Loucy (cell line): ENCODE data around the gene DAD1.

ENCODE experiments used
- EZH2phosphoT487 ChIP-seq: fragments of 200-600 bp; IDR thresholded peaks from 2 replicates; pipeline ENCODE4 v1.6.1; 2018; ENCODE audit warnings: antibody characterized with exemption, mild to moderate bottlenecking, moderate library complexity, borderline replicate concordance
- TF ChIP-seq, protein P1 (sequence below): fragments of 200-600 bp; sonication (generic); conservative IDR thresholded peaks from 2 replicates; pipeline ENCODE4 v1.5.1; 2014; ENCODE audit warnings: mild to moderate bottlenecking, antibody characterized with exemption, low read length

GRCh38 chr14:22593601-22594000 lies 4.6 kb upstream of the DAD1 start:
- TF ChIP-seq, protein P1, sequence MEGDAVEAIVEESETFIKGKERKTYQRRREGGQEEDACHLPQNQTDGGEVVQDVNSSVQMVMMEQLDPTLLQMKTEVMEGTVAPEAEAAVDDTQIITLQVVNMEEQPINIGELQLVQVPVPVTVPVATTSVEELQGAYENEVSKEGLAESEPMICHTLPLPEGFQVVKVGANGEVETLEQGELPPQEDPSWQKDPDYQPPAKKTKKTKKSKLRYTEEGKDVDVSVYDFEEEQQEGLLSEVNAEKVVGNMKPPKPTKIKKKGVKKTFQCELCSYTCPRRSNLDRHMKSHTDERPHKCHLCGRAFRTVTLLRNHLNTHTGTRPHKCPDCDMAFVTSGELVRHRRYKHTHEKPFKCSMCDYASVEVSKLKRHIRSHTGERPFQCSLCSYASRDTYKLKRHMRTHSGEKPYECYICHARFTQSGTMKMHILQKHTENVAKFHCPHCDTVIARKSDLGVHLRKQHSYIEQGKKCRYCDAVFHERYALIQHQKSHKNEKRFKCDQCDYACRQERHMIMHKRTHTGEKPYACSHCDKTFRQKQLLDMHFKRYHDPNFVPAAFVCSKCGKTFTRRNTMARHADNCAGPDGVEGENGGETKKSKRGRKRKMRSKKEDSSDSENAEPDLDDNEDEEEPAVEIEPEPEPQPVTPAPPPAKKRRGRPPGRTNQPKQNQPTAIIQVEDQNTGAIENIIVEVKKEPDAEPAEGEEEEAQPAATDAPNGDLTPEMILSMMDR: no peak
- TF ChIP-seq EZH2phosphoT487: no peak
